ENCODE measurements around the gene FBXW11. TPM values are rescaled to one million over a fixed set of nuclear protein-coding genes. Genes with fewer than 3 reads are reported as not detected.

Gene FBXW11
- total and polyA plus RNA-seq, 2 of the 8 experiments (the other 6 are each of a cell fraction or from before 2014, with no cell fraction given) = 45.0 to 75.6 TPM

GRCh38 chr5:171823269-171823668 lies 183.2 kb downstream of the FBXW11 start:
- Histone ChIP-seq H3K79me2 (ENCODE audit: control insufficient read depth in 1 of 2, insufficient read depth in 2 of 2, low read length in 2 of 2) (no peaks in the 10 kb centered on the region), H3K4me3 (ENCODE audit: extremely low read depth in 1 of 4, insufficient read depth in 2 of 4, low read depth in 3 of 4, low read length in 4 of 4) (no peak overlapping the region), H2BK15ac (ENCODE audit: low read length) (no peak overlapping the region), H4K5ac (ENCODE audit: insufficient read length, low read depth, low read length) (no peak overlapping the region), H3K27ac (ENCODE audit: low read depth, low read length) (no peak overlapping the region), H4K91ac (replicated peaks; ENCODE audit: insufficient read length, low read length) (no peak overlapping the region), H3K36me3 (ENCODE audit: control insufficient read depth in 2 of 4, insufficient read depth in 4 of 4, low read length in 3 of 4) (no peaks in the 10 kb centered on the region; a peak in 1 of 8 replicates), H2AFZ (ENCODE audit: low read length) (no peak overlapping the region), H3K23me2 (ENCODE audit: low read depth, low read length) (no peaks in the 10 kb centered on the region), H4K8ac (ENCODE audit: extremely low read depth, insufficient read depth, low read length) (no peak overlapping the region), H3K56ac (replicated peaks; ENCODE audit: insufficient read length, low read depth, low read length) (no peak overlapping the region), H4K20me1 (replicated peaks in 1 of 2; ENCODE audit: control insufficient read depth in 1 of 2, insufficient read depth in 2 of 2, low read length in 2 of 2) (no peaks in the 10 kb centered on the region), H3K27me3 (replicated peaks in 1 of 4; ENCODE audit: control insufficient read depth in 3 of 4, extremely low read depth in 1 of 4, insufficient read depth in 3 of 4, low read length in 3 of 4) (no peaks in the 10 kb centered on the region; a peak in 1 of 7 replicates), H3K23ac (ENCODE audit: insufficient read length) (no peak overlapping the region), H3K9ac (replicated peaks in 1 of 4; ENCODE audit: extremely low read depth in 1 of 4, low read depth in 3 of 4, low read length in 3 of 4) (no peak overlapping the region), H3K79me1 (ENCODE audit: low read depth, low read length) (no peaks in the 10 kb centered on the region), H2AK5ac (ENCODE audit: low read depth, low read length) (no peak overlapping the region), H3K9me3 (ENCODE audit: insufficient read depth in 2 of 2, low read depth in 1 of 2, low read length in 1 of 2) (no peaks in the 10 kb centered on the region), H3K4ac (replicated peaks; ENCODE audit: insufficient read length, low read depth, low read length) (no peak overlapping the region), H3K4me2 (ENCODE audit: insufficient read depth in 1 of 2, low read depth in 2 of 2, low read length in 2 of 2) (no peak overlapping the region), H2BK5ac (ENCODE audit: low read depth, low read length) (no peak overlapping the region), H2BK12ac (ENCODE audit: low read depth, low read length) (no peak overlapping the region), H3K18ac (ENCODE audit: extremely low read depth, low read length) (no peak overlapping the region), H3K4me1 (replicated peaks in 1 of 4; ENCODE audit: control insufficient read depth in 3 of 4, insufficient read depth in 4 of 4, low read length in 3 of 4) (no peaks in the 10 kb centered on the region), H2BK20ac (ENCODE audit: low read length) (no peak overlapping the region), H3K14ac (ENCODE audit: insufficient read length) (no peak overlapping the region), H2BK120ac (replicated peaks; ENCODE audit: low read depth, low read length) (no peak overlapping the region)
- WGBS, 2 experiments (ENCODE audit: extremely low coverage in 1 of 2, insufficient coverage in 1 of 2, insufficient read length in 1 of 2, insufficient replicate concordance in 2 of 2, low coverage in 1 of 2, low lambda C conversion rate in 2 of 2, missing lambda C conversion rate in 1 of 2) = 65% methylated on average over 5 of the region's 5 CpGs; no CpG with 5 or more reads in 1 of the 2 experiments
- ChIA-PET CTCF (ENCODE audit: partially characterized antibody) (interaction anchor here (0.8 to 2.7 kb wide), 8 partner anchors 8 to 418 kb away, joined by 3 to 17 read pairs (median 3); no protein-coding TSS in a partner anchor), POLR2A (ENCODE audit: partially characterized antibody) (interaction anchor here (1.5 kb wide), 1 partner anchor 21 kb away, joined by 3 read pairs; no protein-coding TSS in a partner anchor)
- FAIRE-seq (no peak), DNase-seq (ENCODE audit: low read depth in 1 of 2, low spot score in 2 of 2) (no peak)
- TF ChIP-seq SIRT6 (IDR thresholded peaks at IDR 0.05; ENCODE audit: low read length) = no peak
- no peak for TF ChIP-seq ATF3 (IDR thresholded peaks at IDR 0.05; ENCODE audit: insufficient read depth, low read depth, low read length)
- no peak for TF ChIP-seq TCF12 (IDR thresholded peaks at IDR 0.05; ENCODE audit: low read depth, low read length)

Measured in H1 (cell line).